Measurements from ENCODE around the gene AFF3. TPM values are rescaled to one million over a fixed set of nuclear protein-coding genes. Genes with fewer than 3 reads are reported as not detected.

AFF3 gene
- total and polyA plus RNA-seq, 2 of the 13 experiments (the other 11 are each of a cell fraction or from before 2014, with no cell fraction given): not detected

DNA sequence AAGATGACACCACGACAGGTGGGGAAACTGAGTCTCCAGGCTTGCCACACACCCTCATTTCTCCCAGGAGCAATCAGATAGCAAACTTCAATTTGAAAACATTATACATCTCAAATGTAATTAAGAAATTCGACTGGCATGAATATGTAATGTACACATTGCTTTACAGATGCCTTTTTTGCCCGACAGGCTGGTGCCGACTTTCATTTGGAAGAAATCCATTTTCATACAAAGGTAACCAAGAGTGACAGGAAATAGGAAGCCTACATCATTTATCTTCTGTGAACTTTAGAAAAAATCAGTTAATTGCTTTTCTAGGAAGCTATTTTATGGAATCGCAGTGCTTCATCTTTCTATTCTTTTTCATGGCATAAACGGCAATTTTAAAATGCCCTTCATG lies 140.3 kb downstream of the AFF3 start:
- WGBS (ENCODE audit: low lambda C conversion rate): 26% methylated on average over 6 of the region's 6 CpGs
- in situ Hi-C loops (cut with HindIII; ENCODE audit: extremely low pct_ligation_motif_present, low pct_unique_long_range_greater_than_20kb): no loop called here
- Histone ChIP-seq H3K4me1 (ENCODE audit: insufficient read depth, low read length) (no peaks in the 10 kb centered on the region), H3K9ac (ENCODE audit: insufficient read depth, low read depth, low read length) (no peak overlapping the region), H3K79me2 (ENCODE audit: insufficient read depth, low read length) (no peaks in the 10 kb centered on the region), H3K27ac (ENCODE audit: extremely low read length, insufficient read depth, low read length) (no peak overlapping the region), H3K4me2 (ENCODE audit: low read depth, low read length) (no peak overlapping the region), H3K36me3 (replicated peaks in 1 of 2; ENCODE audit: control insufficient read depth in 1 of 2, insufficient read depth in 2 of 2, low read length in 2 of 2) (no peaks in the 10 kb centered on the region), H3K4me3 (replicated peaks in 1 of 3; ENCODE audit: insufficient read depth in 1 of 3, low read depth in 2 of 3, low read length in 3 of 3) (no peak overlapping the region), H3K27me3 (ENCODE audit: control insufficient read depth in 1 of 2, insufficient read depth in 2 of 2, low read length in 2 of 2) (peaks cover 0 to 21% of the 10 kb centered on the region in 2 experiments; a peak in 1 of 5 replicates), H4K20me1 (ENCODE audit: insufficient read depth, low read length) (no peaks in the 10 kb centered on the region), H3K9me3 (ENCODE audit: low read length) (no peaks in the 10 kb centered on the region), H2AFZ (ENCODE audit: low read length) (no peak overlapping the region)
- CTCF ChIA-PET (ENCODE audit: low intra/inter-chr PET ratio, low total read pairs): no interaction called here
- BruUV-seq (replicated peaks): no TSS peak
- TF ChIP-seq, protein P1, sequence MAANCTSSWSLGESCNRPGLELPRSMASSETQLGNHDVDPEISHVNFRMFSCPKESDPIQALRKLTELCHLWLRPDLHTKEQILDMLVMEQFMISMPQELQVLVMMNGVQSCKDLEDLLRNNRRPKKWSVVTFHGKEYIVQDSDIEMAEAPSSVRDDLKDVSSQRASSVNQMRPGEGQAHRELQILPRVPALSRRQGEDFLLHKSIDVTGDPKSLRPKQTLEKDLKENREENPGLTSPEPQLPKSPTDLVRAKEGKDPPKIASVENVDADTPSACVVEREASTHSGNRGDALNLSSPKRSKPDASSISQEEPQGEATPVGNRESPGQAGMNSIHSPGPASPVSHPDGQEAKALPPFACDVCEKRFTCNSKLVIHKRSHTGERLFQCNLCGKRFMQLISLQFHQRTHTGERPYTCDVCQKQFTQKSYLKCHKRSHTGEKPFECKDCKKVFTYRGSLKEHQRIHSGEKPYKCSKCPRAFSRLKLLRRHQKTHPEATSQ (CRISPR knock-in tag; IDR thresholded peaks at IDR 0.05; ENCODE audit: borderline replicate concordance): no peak
- TF ChIP-seq ZNF891 (CRISPR knock-in tag; IDR thresholded peaks at IDR 0.05): no peak
- TF ChIP-seq, protein P2, sequence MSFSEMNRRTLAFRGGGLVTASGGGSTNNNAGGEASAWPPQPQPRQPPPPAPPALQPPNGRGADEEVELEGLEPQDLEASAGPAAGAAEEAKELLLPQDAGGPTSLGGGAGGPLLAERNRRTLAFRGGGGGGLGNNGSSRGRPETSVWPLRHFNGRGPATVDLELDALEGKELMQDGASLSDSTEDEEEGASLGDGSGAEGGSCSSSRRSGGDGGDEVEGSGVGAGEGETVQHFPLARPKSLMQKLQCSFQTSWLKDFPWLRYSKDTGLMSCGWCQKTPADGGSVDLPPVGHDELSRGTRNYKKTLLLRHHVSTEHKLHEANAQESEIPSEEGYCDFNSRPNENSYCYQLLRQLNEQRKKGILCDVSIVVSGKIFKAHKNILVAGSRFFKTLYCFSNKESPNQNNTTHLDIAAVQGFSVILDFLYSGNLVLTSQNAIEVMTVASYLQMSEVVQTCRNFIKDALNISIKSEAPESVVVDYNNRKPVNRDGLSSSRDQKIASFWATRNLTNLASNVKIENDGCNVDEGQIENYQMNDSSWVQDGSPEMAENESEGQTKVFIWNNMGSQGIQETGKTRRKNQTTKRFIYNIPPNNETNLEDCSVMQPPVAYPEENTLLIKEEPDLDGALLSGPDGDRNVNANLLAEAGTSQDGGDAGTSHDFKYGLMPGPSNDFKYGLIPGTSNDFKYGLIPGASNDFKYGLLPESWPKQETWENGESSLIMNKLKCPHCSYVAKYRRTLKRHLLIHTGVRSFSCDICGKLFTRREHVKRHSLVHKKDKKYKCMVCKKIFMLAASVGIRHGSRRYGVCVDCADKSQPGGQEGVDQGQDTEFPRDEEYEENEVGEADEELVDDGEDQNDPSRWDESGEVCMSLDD (CRISPR knock-in tag; IDR thresholded peaks at IDR 0.05; ENCODE audit: borderline replicate concordance): no peak
- DNase-seq (ENCODE audit: low spot score) (no peak), FAIRE-seq (no peak), ATAC-seq (no peak)
- intact Hi-C loops (cut with micrococcal nuclease; ENCODE audit: unreplicated experiment): no loop called here
- POLR2A ChIA-PET: no interaction called here

Data from HepG2 (cell line).